GM23338 (cell line): ENCODE measurements around the gene SEC63. TPM values are rescaled to one million over a fixed set of nuclear protein-coding genes. Genes with fewer than 3 reads are reported as not detected.

ENCODE experiments used
- ATAC-seq: fragments of 200-7000 bp; cut with Tn5 transposase; 3 replicates; pipeline ENCODE4 v1.9.1; 2020
- DNase-seq: peaks from one replicate; pipeline ENCODE4 v3.0.0-alpha.2; 2015; ENCODE audit warnings: low spot score
- H2AFZ ChIP-seq: fragments of 200-600 bp; sonication (generic); 2 replicates; pipeline ENCODE4 v1.8.0; 2016; ENCODE audit warnings: antibody characterized with exemption, mild to moderate bottlenecking, moderate library complexity
- H3F3A ChIP-seq: fragments of 200-600 bp; sonication (generic); replicated peaks from 2 replicates; pipeline ENCODE4 v1.8.0; 2017; ENCODE audit warnings: antibody characterized with exemption, mixed run types, low read depth
- H3K27ac ChIP-seq: fragments of 200-600 bp; sonication (generic); 2 replicates; pipeline ENCODE4 v1.6.1; 2016; ENCODE audit warnings: low read depth
- H3K27me3 ChIP-seq: fragments of 200-600 bp; sonication (generic); 2 replicates; pipeline ENCODE4 v1.8.0; 2016; ENCODE audit warnings: mild to moderate bottlenecking, mixed run types, moderate library complexity; ENCODE audit not compliant: insufficient read depth
- H3K36me3 ChIP-seq: fragments of 200-600 bp; sonication (generic); 2 replicates; pipeline ENCODE4 v1.8.0; 2016; ENCODE audit warnings: mild to moderate bottlenecking; ENCODE audit not compliant: insufficient read depth
- H3K4me1 ChIP-seq: fragments of 200-600 bp; sonication (generic); 2 replicates; pipeline ENCODE4 v1.8.0; 2016; ENCODE audit warnings: mild to moderate bottlenecking, moderate library complexity; ENCODE audit not compliant: insufficient read depth
- H3K4me2 ChIP-seq: fragments of 200-600 bp; sonication (generic); 2 replicates; pipeline ENCODE4 v1.7.1; 2017; ENCODE audit warnings: mixed run types
- H3K4me3 ChIP-seq: fragments of 200-600 bp; sonication (generic); 2 replicates; pipeline ENCODE4 v1.6.1; 2016; ENCODE audit warnings: mixed run types
- H3K79me2 ChIP-seq: fragments of 200-600 bp; sonication (generic); replicated peaks from 2 replicates; pipeline ENCODE4 v1.8.0; 2017; ENCODE audit warnings: mild to moderate bottlenecking; ENCODE audit not compliant: insufficient read depth
- H3K9me2 ChIP-seq: fragments of 200-600 bp; sonication (generic); 2 replicates; pipeline ENCODE4 v1.8.0; 2017; ENCODE audit not compliant: insufficient read depth
- H4K20me1 ChIP-seq: fragments of 200-600 bp; sonication (generic); replicated peaks from 2 replicates; pipeline ENCODE4 v1.8.0; 2017; ENCODE audit warnings: mild to moderate bottlenecking; ENCODE audit not compliant: insufficient read depth
- H3K27ac Mint-ChIP-seq: 2 replicates; pipeline ENCODE4 v1.8.0; 2020; ENCODE audit warnings: inconsistent platforms, mild to moderate bottlenecking, moderate library complexity, mixed read lengths
- H3K27me3 Mint-ChIP-seq: 3 replicates; pipeline ENCODE4 v1.8.0; 2022; ENCODE audit warnings: low read depth, mild to moderate bottlenecking, moderate library complexity, mixed read lengths, inconsistent platforms; ENCODE audit not compliant: insufficient read depth, poor library complexity
- H3K36me3 Mint-ChIP-seq: 3 replicates; pipeline ENCODE4 v1.8.0; 2021; ENCODE audit warnings: low read depth, mild to moderate bottlenecking, inconsistent platforms, moderate library complexity, mixed read lengths
- H3K4me1 Mint-ChIP-seq: 3 replicates; pipeline ENCODE4 v1.8.0; 2020; ENCODE audit warnings: mild to moderate bottlenecking, inconsistent platforms, mixed read lengths
- H3K4me3 Mint-ChIP-seq: 3 replicates; pipeline ENCODE4 v1.8.0; 2021; ENCODE audit warnings: moderate library complexity, mild to moderate bottlenecking, inconsistent platforms, mixed read lengths
- H3K9me3 Mint-ChIP-seq: 3 replicates; pipeline ENCODE4 v1.8.0; 2020; ENCODE audit warnings: moderate library complexity, mild to moderate bottlenecking, inconsistent platforms, mixed read lengths
- CREB1 ChIP-seq: fragments of 250-450 bp; sonication (Bioruptor Pico); IDR thresholded peaks from 2 replicates; pipeline ENCODE4 v1.5.0; 2020; ENCODE audit warnings: low read depth, mild to moderate bottlenecking, moderate library complexity
- EZH2phosphoT487 ChIP-seq: fragments of 200-600 bp; sonication (generic); IDR thresholded peaks from one replicate; pipeline ENCODE4 v1.8.1; 2018; ENCODE audit warnings: antibody characterized with exemption; ENCODE audit not compliant: unreplicated experiment
- NANOG ChIP-seq: IDR thresholded peaks from 2 replicates; pipeline ENCODE4 v1.6.1; 2016; ENCODE audit warnings: antibody characterized with exemption, borderline replicate concordance
- POLR2AphosphoS5 ChIP-seq: IDR thresholded peaks from 2 replicates; pipeline ENCODE4 v1.6.1; 2016; ENCODE audit warnings: antibody characterized with exemption, low read depth
- REST ChIP-seq: IDR thresholded peaks from one replicate; pipeline ENCODE4 v1.6.1; 2018; ENCODE audit warnings: antibody characterized with exemption; ENCODE audit not compliant: unreplicated experiment
- STAT1 ChIP-seq: IDR thresholded peaks from one replicate; pipeline ENCODE4 v1.6.1; 2016; ENCODE audit warnings: antibody characterized with exemption; ENCODE audit not compliant: unreplicated experiment
- polyA plus RNA-seq: library from polyadenylated mRNA; unstranded; fragments of >200 nt; fragmentation: Nextera tagmentation; extraction: Ambion mirVana; gene quantifications from 2 replicates; pipeline ENCODE4 v1.2.1, GENCODE V29; 2016
- total RNA-seq: library from RNA; depleted of rRNA; stranded (reverse); fragments of >200 nt; shearing (Covaris generic); gene quantifications from 2 replicates; pipeline ENCODE4 v1.2.3, GENCODE V29; 2014
- TF ChIP-seq, protein P1 (sequence below): IDR thresholded peaks from 2 replicates; pipeline ENCODE4 v1.6.1; 2016; ENCODE audit warnings: antibody characterized with exemption

SEC63 gene
- total and polyA plus RNA-seq, 2 experiments from 2014 or later, result 48.2 to 124 TPM

- H3K27me3 Mint-ChIP-seq, result peaks cover 12% of the 10 kb centered on the region
- H2AFZ ChIP-seq, result peak overlapping the region; percentile 88; the same call in 1 of the 2 replicates
- no peaks in the 10 kb centered on the region for H3K36me3 ChIP-seq
- H3K4me2 ChIP-seq, result peak overlapping the region; percentile 87
- peak; percentile 70 for ATAC-seq
- H3K27ac Mint-ChIP-seq, result peak overlapping the region; percentile 94
- H3F3A ChIP-seq, result 0 out of 2 replicates have a peak, but pooled peaks cover 12% of the 10 kb centered on the region
- H3K4me1 ChIP-seq, result peaks cover 23% of the 10 kb centered on the region
- peaks cover 23% of the 10 kb centered on the region for H3K4me1 Mint-ChIP-seq
- H3K79me2 ChIP-seq, result peaks cover 49% of the 10 kb centered on the region
- DNase-seq, result peak; percentile 61
- H3K27me3 ChIP-seq, result no peaks in the 10 kb centered on the region
- H3K36me3 Mint-ChIP-seq, result peaks cover 25% of the 10 kb centered on the region
- H3K4me3 ChIP-seq, result peak overlapping the region; percentile 100
- TF ChIP-seq POLR2AphosphoS5 (peak; percentile 17; the same call in 1 of the 2 replicates), STAT1 (no peak)
- H4K20me1 ChIP-seq, result peaks cover 6% of the 10 kb centered on the region
- peak overlapping the region; percentile 94 for H3K4me3 Mint-ChIP-seq
- H3K9me2 ChIP-seq, result no peaks in the 10 kb centered on the region
- H3K27ac ChIP-seq, result peak overlapping the region; percentile 39; the same call in 1 of the 2 replicates
- no peaks in the 10 kb centered on the region; the same call in 1 of the 3 replicates for H3K9me3 Mint-ChIP-seq
Measured at GRCh38 chr6:107957308-107957908, 600 bp downstream of the SEC63 start.

DNA sequence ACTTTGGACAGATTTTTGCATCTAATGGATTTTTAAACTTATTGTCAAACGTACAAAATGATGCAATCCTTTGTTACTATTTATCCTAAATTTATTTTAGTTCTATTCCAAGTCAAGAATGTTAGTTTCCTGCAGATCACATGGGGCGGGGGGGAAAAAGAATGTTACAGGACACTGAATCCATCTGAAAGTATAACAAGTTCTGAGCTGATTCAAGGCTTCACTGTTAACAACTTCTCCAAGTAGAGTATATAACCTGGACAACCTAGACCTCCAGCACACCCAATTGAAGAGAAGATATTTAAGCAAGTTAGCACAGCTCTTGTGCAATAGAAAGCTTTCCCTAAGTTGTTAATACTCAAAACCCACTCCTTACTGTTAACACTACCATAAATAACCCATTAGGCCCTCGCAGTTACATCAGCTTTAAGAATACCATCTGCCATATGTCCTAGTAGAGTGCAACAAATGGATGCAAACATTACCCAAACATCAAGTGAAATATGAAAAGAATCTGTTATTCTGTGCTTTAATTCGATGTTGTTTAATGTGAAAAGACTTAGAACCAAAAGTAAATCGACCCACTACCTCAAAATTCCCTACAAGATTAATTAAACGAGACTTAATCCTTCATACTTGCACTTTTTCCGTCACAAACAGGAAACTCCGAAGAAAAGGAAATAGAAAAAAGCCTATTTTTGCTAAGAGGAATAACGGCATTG lies 1.3 kb downstream of the SEC63 start:
- Mint-ChIP-seq H3K27me3 (peaks cover 15% of the 10 kb centered on the region), H3K36me3 (peaks cover 29% of the 10 kb centered on the region), H3K9me3 (no peaks in the 10 kb centered on the region; the same call in 1 of the 3 replicates), H3K4me1 (peaks cover 23% of the 10 kb centered on the region), H3K4me3 (peak overlapping the region; percentile 94), H3K27ac (peak overlapping the region; percentile 94)
- Histone ChIP-seq H3K4me1 (peaks cover 29% of the 10 kb centered on the region), H3K4me2 (peak overlapping the region; percentile 87), H3K4me3 (peak overlapping the region; percentile 100), H3K27me3 (no peaks in the 10 kb centered on the region), H3K27ac (peak overlapping the region; percentile 39; the same call in 1 of the 2 replicates), H2AFZ (no peak overlapping the region), H3K36me3 (no peaks in the 10 kb centered on the region), H3K79me2 (peaks cover 56% of the 10 kb centered on the region), H3K9me2 (no peaks in the 10 kb centered on the region), H4K20me1 (peaks cover 12% of the 10 kb centered on the region), H3F3A (0 out of 2 replicates have a peak, but pooled peaks cover 12% of the 10 kb centered on the region)
- ATAC-seq (no peak), DNase-seq (no peak)
- TF ChIP-seq POLR2AphosphoS5 (no peak), STAT1 (no peak), CREB1 (CRISPR knock-in tag) (no peak)

DNA sequence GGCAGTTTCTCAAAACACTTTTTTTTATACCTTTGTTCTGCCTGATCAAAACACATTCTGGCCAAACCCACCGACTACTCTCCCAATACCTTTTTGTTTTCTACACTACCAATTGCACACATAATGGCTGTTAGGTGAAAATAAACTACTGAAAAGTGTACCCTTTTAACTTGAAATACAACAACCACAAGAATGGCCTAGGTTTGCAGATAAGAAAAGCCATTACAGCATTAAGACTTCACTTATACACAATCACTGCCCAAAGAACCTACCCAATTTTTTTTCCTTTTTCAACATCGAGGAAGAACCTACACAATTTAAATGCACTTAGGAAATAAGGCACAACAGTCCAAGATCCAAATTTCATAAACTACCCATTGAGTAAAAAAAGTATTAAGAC lies 1.8 kb downstream of the SEC63 start:
- peak overlapping the region; percentile 87 for H3K4me2 ChIP-seq
- no peaks in the 10 kb centered on the region for H3K36me3 ChIP-seq
- Mint-ChIP-seq H3K9me3 (no peaks in the 10 kb centered on the region; the same call in 1 of the 3 replicates), H3K4me1 (peaks cover 23% of the 10 kb centered on the region), H3K36me3 (peaks cover 29% of the 10 kb centered on the region), H3K27me3 (peaks cover 15% of the 10 kb centered on the region), H3K4me3 (peak overlapping the region; percentile 94), H3K27ac (peak overlapping the region; percentile 94)
- no peak for ATAC-seq
- H3K9me2 ChIP-seq, result no peaks in the 10 kb centered on the region
- DNase-seq, result no peak
- H3F3A ChIP-seq, result 0 out of 2 replicates have a peak, but pooled peaks cover 12% of the 10 kb centered on the region
- H3K4me1 ChIP-seq, result peaks cover 29% of the 10 kb centered on the region
- no peak overlapping the region for H3K27ac ChIP-seq
- no peaks in the 10 kb centered on the region for H3K27me3 ChIP-seq
- peak overlapping the region; percentile 100 for H3K4me3 ChIP-seq
- H4K20me1 ChIP-seq, result peaks cover 12% of the 10 kb centered on the region
- H2AFZ ChIP-seq, result no peak overlapping the region
- peaks cover 62% of the 10 kb centered on the region for H3K79me2 ChIP-seq
- TF ChIP-seq, protein P1, sequence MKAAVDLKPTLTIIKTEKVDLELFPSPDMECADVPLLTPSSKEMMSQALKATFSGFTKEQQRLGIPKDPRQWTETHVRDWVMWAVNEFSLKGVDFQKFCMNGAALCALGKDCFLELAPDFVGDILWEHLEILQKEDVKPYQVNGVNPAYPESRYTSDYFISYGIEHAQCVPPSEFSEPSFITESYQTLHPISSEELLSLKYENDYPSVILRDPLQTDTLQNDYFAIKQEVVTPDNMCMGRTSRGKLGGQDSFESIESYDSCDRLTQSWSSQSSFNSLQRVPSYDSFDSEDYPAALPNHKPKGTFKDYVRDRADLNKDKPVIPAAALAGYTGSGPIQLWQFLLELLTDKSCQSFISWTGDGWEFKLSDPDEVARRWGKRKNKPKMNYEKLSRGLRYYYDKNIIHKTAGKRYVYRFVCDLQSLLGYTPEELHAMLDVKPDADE, result no peak
- TF ChIP-seq REST (no peak), EZH2phosphoT487 (no peak), NANOG (no peak), POLR2AphosphoS5 (no peak)
